GM12878 (cell line): ENCODE results near the gene SLC35B4. TPM values are rescaled to one million over a fixed set of nuclear protein-coding genes. Genes with fewer than 3 reads are reported as not detected.

Experiments
- ATAC-seq: fragments of 200-7000 bp; cut with Tn5 transposase; 3 replicates; pipeline ENCODE4 v1.9.1; 2020; ENCODE audit warnings: mild to moderate bottlenecking, moderate library complexity
- BruUV-seq: library from RNA; stranded (reverse); fragments of 400-500 nt; replicated peaks from 2 replicates; lab custom pipeline; 2021; lab: Mats Ljungman, UMichigan
- CTCF ChIA-PET: fragments of 300-600 bp; sonication (Branson Sonifier 250); formaldehyde crosslinking; extraction: SDS; loops from one replicate; lab custom pipeline; 2021; ENCODE audit warnings: inconsistent platforms; lab: Yijun Ruan, JAX
- POLR2A ChIA-PET: fragments of 350-600 bp; formaldehyde crosslinking; extraction: SDS; loops from one replicate; lab custom pipeline; 2021; ENCODE audit warnings: inconsistent platforms; lab: Charles Lee
- RAD21 ChIA-PET: fragments of 300-600 bp; sonication (Branson Sonifier 250); formaldehyde crosslinking; loops from one replicate; lab custom pipeline; 2023; ENCODE audit warnings: antibody characterized with exemption; ENCODE audit not compliant: unreplicated experiment; lab: Charles Lee
- SMC1A ChIA-PET: fragments of 300-600 bp; sonication (Branson Sonifier 250); formaldehyde crosslinking; loops from one replicate; lab custom pipeline; 2023; ENCODE audit not compliant: unreplicated experiment, uncharacterized antibody; lab: Charles Lee
- DNase-seq: peaks from one replicate; pipeline ENCODE4 v3.0.0-alpha.2; 2011; ENCODE audit warnings: low read depth, low spot score
- FAIRE-seq: peaks from 3 replicates; lab custom pipeline; 2011; peaks lifted over from hg19 to GRCh38; lab: Jason Lieb, UNC
- H2AFZ ChIP-seq: 2 replicates; pipeline ENCODE4 v1.6.0; 2011; ENCODE audit warnings: low read depth, low read length, control low read depth; ENCODE audit not compliant: control insufficient read depth
- H3K27ac ChIP-seq: 2 replicates; pipeline ENCODE4 v1.5.1; 2011; ENCODE audit warnings: control low read depth; ENCODE audit not compliant: control insufficient read depth, insufficient read depth
- H3K27me3 ChIP-seq, 2 experiments: replicated peaks in 1 of 2; 2 replicates each; pipeline versions ENCODE4 v1.6.0 to v1.6.1; 2011; ENCODE audit warnings: low read length in 1 of 2; ENCODE audit not compliant: control insufficient read depth in 2 of 2, insufficient read depth in 2 of 2
- H3K36me3 ChIP-seq, 2 experiments: 2 replicates each; pipeline ENCODE4 v1.5.1; 2011; ENCODE audit warnings: low read length in 1 of 2; ENCODE audit not compliant: control insufficient read depth in 2 of 2, insufficient read depth in 2 of 2
- H3K4me1 ChIP-seq: 2 replicates; pipeline ENCODE4 v1.6.1; 2011; ENCODE audit warnings: mild to moderate bottlenecking, low read length, moderate library complexity, mixed read lengths; ENCODE audit not compliant: control insufficient read depth, insufficient read depth
- H3K4me2 ChIP-seq: 2 replicates; pipeline ENCODE4 v1.6.0; 2011; ENCODE audit warnings: control low read depth; ENCODE audit not compliant: control insufficient read depth, insufficient read depth
- H3K4me3 ChIP-seq: fragments of 200-600 bp; sonication (generic); 2 replicates; pipeline ENCODE4 v1.5.1; 2016
- H3K79me2 ChIP-seq: 2 replicates; pipeline ENCODE4 v1.6.0; 2011; ENCODE audit warnings: low read length; ENCODE audit not compliant: control insufficient read depth, insufficient read depth
- H3K9ac ChIP-seq: 2 replicates; pipeline ENCODE4 v1.8.0; 2011; ENCODE audit warnings: low read length, control low read depth, mixed read lengths; ENCODE audit not compliant: control insufficient read depth, insufficient read depth
- H3K9me3 ChIP-seq: replicated peaks from 3 replicates; pipeline ENCODE4 v1.5.1; 2011; ENCODE audit warnings: mild to moderate bottlenecking, low read length; ENCODE audit not compliant: control insufficient read depth, insufficient read depth
- H4K20me1 ChIP-seq: 2 replicates; pipeline ENCODE4 v1.6.0; 2011; ENCODE audit not compliant: control insufficient read depth, insufficient read depth
- BCL11A ChIP-seq: IDR thresholded peaks from 2 replicates; pipeline ENCODE4 v1.6.1; 2011; ENCODE audit warnings: low read depth, low read length
- CBX5 ChIP-seq: sonication (generic); IDR thresholded peaks from 2 replicates; pipeline ENCODE4 v1.6.1; 2016; ENCODE audit warnings: low read depth, moderate library complexity, mild to moderate bottlenecking, inconsistent platforms
- CHD1 ChIP-seq: IDR thresholded peaks from 2 replicates; pipeline ENCODE4 v1.6.1; 2012; ENCODE audit warnings: low read depth, low read length, improper control_type of control experiment
- HDAC6 ChIP-seq: fragments of 200-600 bp; sonication (generic); IDR thresholded peaks from one replicate; pipeline ENCODE4 v1.8.0; 2017; ENCODE audit warnings: antibody characterized with exemption; ENCODE audit not compliant: unreplicated experiment
- IKZF2 ChIP-seq, 2 experiments: fragments of 450-650 bp; IDR thresholded peaks; 2 replicates each; pipeline ENCODE4 v1.6.1; 2017; ENCODE audit warnings: mild to moderate bottlenecking in 2 of 2, moderate library complexity in 2 of 2
- NFXL1 ChIP-seq: fragments of 450-650 bp; IDR thresholded peaks from 2 replicates; pipeline ENCODE4 v1.6.1; 2017; ENCODE audit warnings: antibody characterized with exemption, mild to moderate bottlenecking, borderline replicate concordance
- NR2F1 ChIP-seq: fragments of 450-650 bp; conservative IDR thresholded peaks from 2 replicates; pipeline ENCODE4 v1.6.1; 2017; ENCODE audit warnings: mild to moderate bottlenecking
- SMAD5 ChIP-seq: IDR thresholded peaks from 2 replicates; pipeline ENCODE4 v1.6.1; 2016; ENCODE audit warnings: antibody characterized with exemption, low read depth
- SPI1 ChIP-seq: IDR thresholded peaks from 2 replicates; pipeline ENCODE4 v1.6.1; 2011; ENCODE audit warnings: low read depth, mild to moderate bottlenecking, low read length, moderate library complexity, borderline replicate concordance; ENCODE audit not compliant: insufficient read depth
- TBL1XR1 ChIP-seq: IDR thresholded peaks from 2 replicates; pipeline ENCODE4 v1.6.1; 2012; ENCODE audit warnings: low read depth, low read length, improper control_type of control experiment
- YBX1 ChIP-seq: fragments of 450-650 bp; IDR thresholded peaks from 2 replicates; pipeline ENCODE4 v1.6.1; 2016; ENCODE audit warnings: antibody characterized with exemption
- ZZZ3 ChIP-seq: IDR thresholded peaks from 2 replicates; pipeline ENCODE4 v1.6.1; 2011; ENCODE audit warnings: low read depth; ENCODE audit not compliant: control insufficient read depth, insufficient read length
- WGBS: methylation state at CpG from one replicate; pipeline ENCODE4 v1.1.6; 2016; ENCODE audit warnings: low lambda C conversion rate; ENCODE audit not compliant: insufficient replicate concordance, insufficient coverage; ENCODE audit errors: missing lambda C conversion rate; 5-methylcytosine and 5-hydroxymethylcytosine counted together
- in situ Hi-C: fragments of 300-500 bp; cut with MboI; formaldehyde crosslinking; loops from 9 replicates; pipeline ENCODE4 v1.14.3; 2018; ENCODE audit warnings: mixed read lengths
- intact Hi-C: fragments of 100-400 bp; cut with micrococcal nuclease; formaldehyde crosslinking; loops from one replicate; pipeline ENCODE4 v1.14.2; 2022; ENCODE audit not compliant: unreplicated experiment
- polyA plus RNA-seq, 11 experiments: library from polyadenylated mRNA; depleted of rRNA in 4 of 11; unstranded in 6 of 11; stranded (reverse) in 5 of 11; fragments of >200 nt; fragmentation: Nextera tagmentation in 4 of 11; fragmentation: Illumina TruSeq in 1 of 11; extraction: Ambion mirVana in 4 of 11; extraction: Trizol in 1 of 11; gene quantifications; 1 replicate in 1 of 11; 2 replicates in 10 of 11; pipeline versions ENCODE4 v1.2.1 to v1.2.3, GENCODE V29; 2011 to 2016; ENCODE audit warnings: inconsistent platforms in 2 of 11, missing spikeins in 2 of 11, low read depth in 1 of 11
- total RNA-seq, 4 experiments: library from RNA; depleted of rRNA in 3 of 4; stranded (reverse); fragments of >200 nt in 3 of 4; fragmentation: Illumina TruSeq in 1 of 4; extraction: Trizol in 1 of 4; gene quantifications; 2 replicates each; pipeline versions ENCODE4 v1.2.1 to v1.2.3, GENCODE V29; 2013 to 2021

SLC35B4 gene
- total and polyA plus RNA-seq, 10 of the 15 experiments (the other 5 are each of a cell fraction or from before 2014, with no cell fraction given): 3.6 to 23.9 (median 14.0) TPM

GRCh38 chr7:134248196-134248595, 68.5 kb downstream of the SLC35B4 start:
- in situ Hi-C loops (no loop called here), intact Hi-C loops (no loop called here)
- no TSS peak for BruUV-seq
- Histone ChIP-seq H3K27me3 (0 out of 4 replicates have a peak, but pooled peaks cover 0 to 1% of the 10 kb centered on the region in 2 experiments), H3K4me3 (no peak overlapping the region), H3K9ac (no peak overlapping the region), H3K4me2 (no peak overlapping the region), H4K20me1 (no peaks in the 10 kb centered on the region), H3K79me2 (no peaks in the 10 kb centered on the region), H3K4me1 (no peaks in the 10 kb centered on the region), H2AFZ (no peak overlapping the region), H3K27ac (no peak overlapping the region), H3K9me3 (no peaks in the 10 kb centered on the region), H3K36me3 (no peaks in the 10 kb centered on the region)
- ChIA-PET SMC1A (no interaction called here), CTCF (interaction anchor here (0.5 kb wide), 1 partner anchor 98 kb away, joined by 3 read pairs; no protein-coding TSS in a partner anchor), POLR2A (interaction anchor here (0.7 kb wide), 1 partner anchor 1174 kb away, joined by 6 read pairs; no protein-coding TSS in a partner anchor), RAD21 (no interaction called here)
- 55% methylated on average over 3 of the region's 3 CpGs for WGBS
- no peak for TF ChIP-seq HDAC6
- no peak for TF ChIP-seq ZZZ3
- TF ChIP-seq SMAD5: no peak
- TF ChIP-seq CBX5: no peak
- TF ChIP-seq YBX1: no peak
- no peak for TF ChIP-seq NR2F1
- no peak for TF ChIP-seq TBL1XR1
- TF ChIP-seq CHD1: no peak
- no peak for TF ChIP-seq SPI1
- no peak for TF ChIP-seq NFXL1
- TF ChIP-seq BCL11A: no peak
- no peak for TF ChIP-seq IKZF2 (IDR thresholded peaks at IDR 0.05)
- FAIRE-seq: no peak
- ATAC-seq: no peak
- no peak for DNase-seq
